Peyer's patch (tissue), 4 donors: ENCODE measurements around the gene DEAF1.

Experiments used
- POLR2A ChIP-seq, 2 donors: fragments of 450-650 bp; IDR thresholded peaks; one replicate each; pipeline ENCODE4 v1.5.1; 2017; ENCODE audit warnings: antibody characterized with exemption in 2 of 2, mild to moderate bottlenecking in 2 of 2, moderate library complexity in 2 of 2
- TF ChIP-seq, protein P1 (sequence below), 6 experiments: fragments of 450-650 bp in 4 of 6; fragments of 200-600 bp in 2 of 6; sonication (generic) in 1 of 6; IDR thresholded peaks; one replicate each; pipeline ENCODE4 v1.5.1; 2017 to 2019; ENCODE audit warnings: antibody characterized with exemption in 6 of 6, mild to moderate bottlenecking in 3 of 6, moderate library complexity in 1 of 6

GRCh38 chr11:687751-688150, 7.3 kb downstream of the DEAF1 start:
- TF ChIP-seq, protein P1, sequence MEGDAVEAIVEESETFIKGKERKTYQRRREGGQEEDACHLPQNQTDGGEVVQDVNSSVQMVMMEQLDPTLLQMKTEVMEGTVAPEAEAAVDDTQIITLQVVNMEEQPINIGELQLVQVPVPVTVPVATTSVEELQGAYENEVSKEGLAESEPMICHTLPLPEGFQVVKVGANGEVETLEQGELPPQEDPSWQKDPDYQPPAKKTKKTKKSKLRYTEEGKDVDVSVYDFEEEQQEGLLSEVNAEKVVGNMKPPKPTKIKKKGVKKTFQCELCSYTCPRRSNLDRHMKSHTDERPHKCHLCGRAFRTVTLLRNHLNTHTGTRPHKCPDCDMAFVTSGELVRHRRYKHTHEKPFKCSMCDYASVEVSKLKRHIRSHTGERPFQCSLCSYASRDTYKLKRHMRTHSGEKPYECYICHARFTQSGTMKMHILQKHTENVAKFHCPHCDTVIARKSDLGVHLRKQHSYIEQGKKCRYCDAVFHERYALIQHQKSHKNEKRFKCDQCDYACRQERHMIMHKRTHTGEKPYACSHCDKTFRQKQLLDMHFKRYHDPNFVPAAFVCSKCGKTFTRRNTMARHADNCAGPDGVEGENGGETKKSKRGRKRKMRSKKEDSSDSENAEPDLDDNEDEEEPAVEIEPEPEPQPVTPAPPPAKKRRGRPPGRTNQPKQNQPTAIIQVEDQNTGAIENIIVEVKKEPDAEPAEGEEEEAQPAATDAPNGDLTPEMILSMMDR (IDR thresholded peaks at IDR 0.05), result no peak
- no peak for TF ChIP-seq POLR2A (IDR thresholded peaks at IDR 0.05)
